OCI-LY1 (cell line): ENCODE data around the gene MAP3K7.

Experiments used
- H2AFZ ChIP-seq: fragments of 200-600 bp; sonication (generic), shearing (Covaris generic); 2 replicates; pipeline ENCODE4 v1.6.0; 2014; ENCODE audit warnings: antibody characterized with exemption, mild to moderate bottlenecking, low read length
- H3F3A ChIP-seq: fragments of 200-600 bp; sonication (generic), shearing (Covaris generic); 2 replicates; pipeline ENCODE4 v1.6.0; 2014; ENCODE audit warnings: mild to moderate bottlenecking, antibody characterized with exemption, low read length, moderate library complexity; ENCODE audit not compliant: insufficient read depth
- H3K27ac ChIP-seq: fragments of 200-600 bp; sonication (generic); 2 replicates; pipeline ENCODE4 v1.5.1; 2014; ENCODE audit warnings: low read length, mixed run types, mild to moderate bottlenecking, low read depth; ENCODE audit not compliant: poor library complexity, severe bottlenecking
- H3K27me3 ChIP-seq: fragments of 200-600 bp; sonication (generic); 2 replicates; pipeline ENCODE4 v1.6.0; 2014; ENCODE audit warnings: antibody characterized with exemption, mild to moderate bottlenecking, low read length, moderate library complexity; ENCODE audit not compliant: insufficient read depth
- H3K36me3 ChIP-seq: fragments of 200-600 bp; sonication (generic); 2 replicates; pipeline ENCODE4 v1.6.1; 2014; ENCODE audit warnings: mild to moderate bottlenecking, antibody characterized with exemption, low read length, moderate library complexity, mixed read lengths; ENCODE audit not compliant: insufficient read depth
- H3K4me1 ChIP-seq: fragments of 200-600 bp; sonication (generic); 2 replicates; pipeline ENCODE4 v1.5.1; 2014; ENCODE audit warnings: mild to moderate bottlenecking, low read length, moderate library complexity; ENCODE audit not compliant: insufficient read depth, severe bottlenecking
- H3K4me2 ChIP-seq: fragments of 200-600 bp; sonication (generic), shearing (Covaris generic); 2 replicates; pipeline ENCODE4 v1.6.1; 2014; ENCODE audit warnings: low read length
- H3K4me3 ChIP-seq: fragments of 200-600 bp; sonication (generic); 2 replicates; pipeline ENCODE4 v1.5.1; 2014; ENCODE audit warnings: low read length, low read depth, mild to moderate bottlenecking, mixed read lengths; ENCODE audit not compliant: poor library complexity, severe bottlenecking
- H3K79me2 ChIP-seq: fragments of 200-600 bp; shearing (Covaris generic); 2 replicates; pipeline ENCODE4 v1.6.1; 2016; ENCODE audit warnings: mixed run types, low read length, mixed read lengths; ENCODE audit not compliant: insufficient read depth
- H3K9ac ChIP-seq: fragments of 200-600 bp; sonication (generic), shearing (Covaris generic); 2 replicates; pipeline ENCODE4 v1.6.1; 2014; ENCODE audit warnings: mild to moderate bottlenecking, low read length, mixed read lengths
- H3K9me2 ChIP-seq: fragments of 200-600 bp; sonication (generic), shearing (Covaris generic); 2 replicates; pipeline ENCODE4 v1.6.1; 2014; ENCODE audit warnings: low read depth, mild to moderate bottlenecking, low read length, mixed read lengths
- H3K9me3 ChIP-seq: fragments of 200-600 bp; shearing (Covaris generic); 2 replicates; pipeline ENCODE4 v1.6.1; 2014; ENCODE audit warnings: low read length, mixed read lengths
- H4K20me1 ChIP-seq: fragments of 200-600 bp; sonication (generic), shearing (Covaris generic); 2 replicates; pipeline ENCODE4 v1.6.0; 2016; ENCODE audit warnings: mild to moderate bottlenecking, low read length; ENCODE audit not compliant: insufficient read depth
- EZH2 ChIP-seq: fragments of 200-600 bp; sonication (generic), shearing (Covaris generic); IDR thresholded peaks from 2 replicates; pipeline ENCODE4 v1.8.0; 2017; ENCODE audit warnings: borderline replicate concordance, mixed run types, mild to moderate bottlenecking, antibody characterized with exemption, low read length, moderate library complexity, mixed read lengths
- TF ChIP-seq, protein P1 (sequence below): fragments of 200-600 bp; sonication (generic), shearing (Covaris generic); IDR thresholded peaks from 2 replicates; pipeline ENCODE4 v1.5.1; 2017; ENCODE audit warnings: mild to moderate bottlenecking, antibody characterized with exemption, low read length, moderate library complexity, mixed read lengths

Gene MAP3K7

DNA sequence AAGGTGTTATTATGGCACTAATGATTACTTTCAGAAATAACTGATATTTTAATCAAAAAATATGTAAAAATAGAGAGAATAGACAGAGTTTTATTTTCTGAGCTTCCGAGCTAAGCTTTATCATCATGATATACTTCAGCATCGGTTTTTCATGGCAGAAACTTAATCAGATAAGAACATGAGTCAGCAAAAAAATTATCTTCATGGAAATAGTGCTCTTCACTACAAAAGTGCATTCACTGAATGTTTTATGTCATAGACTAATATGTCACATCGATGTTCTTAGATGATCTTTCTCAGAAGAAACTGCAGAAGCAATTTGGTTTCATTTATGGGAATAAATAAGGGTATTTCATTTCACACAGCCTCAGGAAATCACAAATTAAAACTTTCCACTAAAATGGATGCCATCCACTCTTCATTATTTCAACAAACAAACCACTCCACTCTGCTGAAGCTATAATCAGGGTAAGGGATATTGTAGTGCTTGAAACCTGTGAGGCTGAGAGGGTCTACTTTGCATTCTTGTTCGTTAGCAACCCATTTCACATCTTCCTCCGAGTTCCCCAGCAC, 10.2 kb upstream of the MAP3K7 start:
- Histone ChIP-seq H3K27ac (no peak overlapping the region), H3K9me2 (no peaks in the 10 kb centered on the region), H3K36me3 (no peaks in the 10 kb centered on the region), H3K27me3 (no peaks in the 10 kb centered on the region), H3K4me1 (no peaks in the 10 kb centered on the region), H3K9me3 (no peaks in the 10 kb centered on the region), H3K79me2 (no peaks in the 10 kb centered on the region), H2AFZ (no peak overlapping the region), H3F3A (no peaks in the 10 kb centered on the region), H3K9ac (no peak overlapping the region), H3K4me2 (no peak overlapping the region), H3K4me3 (no peak overlapping the region), H4K20me1 (no peaks in the 10 kb centered on the region)
- TF ChIP-seq EZH2, result no peak
- TF ChIP-seq, protein P1, sequence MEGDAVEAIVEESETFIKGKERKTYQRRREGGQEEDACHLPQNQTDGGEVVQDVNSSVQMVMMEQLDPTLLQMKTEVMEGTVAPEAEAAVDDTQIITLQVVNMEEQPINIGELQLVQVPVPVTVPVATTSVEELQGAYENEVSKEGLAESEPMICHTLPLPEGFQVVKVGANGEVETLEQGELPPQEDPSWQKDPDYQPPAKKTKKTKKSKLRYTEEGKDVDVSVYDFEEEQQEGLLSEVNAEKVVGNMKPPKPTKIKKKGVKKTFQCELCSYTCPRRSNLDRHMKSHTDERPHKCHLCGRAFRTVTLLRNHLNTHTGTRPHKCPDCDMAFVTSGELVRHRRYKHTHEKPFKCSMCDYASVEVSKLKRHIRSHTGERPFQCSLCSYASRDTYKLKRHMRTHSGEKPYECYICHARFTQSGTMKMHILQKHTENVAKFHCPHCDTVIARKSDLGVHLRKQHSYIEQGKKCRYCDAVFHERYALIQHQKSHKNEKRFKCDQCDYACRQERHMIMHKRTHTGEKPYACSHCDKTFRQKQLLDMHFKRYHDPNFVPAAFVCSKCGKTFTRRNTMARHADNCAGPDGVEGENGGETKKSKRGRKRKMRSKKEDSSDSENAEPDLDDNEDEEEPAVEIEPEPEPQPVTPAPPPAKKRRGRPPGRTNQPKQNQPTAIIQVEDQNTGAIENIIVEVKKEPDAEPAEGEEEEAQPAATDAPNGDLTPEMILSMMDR, result no peak

DNA sequence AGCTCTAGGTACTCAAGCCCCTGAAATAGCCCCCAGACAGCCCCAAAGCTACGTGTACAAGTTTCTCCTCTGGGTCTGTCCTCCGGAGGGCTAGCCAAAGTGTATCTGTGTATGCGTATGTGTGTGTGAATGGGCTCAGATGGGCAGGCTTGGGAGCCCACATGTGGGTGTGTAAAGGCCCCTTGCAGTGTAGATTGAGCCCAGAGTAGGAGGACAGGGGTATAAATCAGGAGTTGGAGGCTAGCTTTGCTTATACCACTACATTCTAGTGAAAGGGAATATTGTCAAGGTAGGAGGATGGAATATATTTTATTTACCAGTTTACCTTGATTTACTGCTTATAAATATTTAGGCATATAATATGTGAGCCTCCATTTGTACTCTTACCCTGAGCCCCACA, 9.0 kb upstream of the MAP3K7 start:
- Histone ChIP-seq H3K79me2 (no peaks in the 10 kb centered on the region), H3K9me3 (no peaks in the 10 kb centered on the region), H3K4me1 (no peaks in the 10 kb centered on the region), H3F3A (no peaks in the 10 kb centered on the region), H3K36me3 (no peaks in the 10 kb centered on the region), H3K4me2 (no peak overlapping the region), H3K9me2 (no peaks in the 10 kb centered on the region), H4K20me1 (no peaks in the 10 kb centered on the region), H3K27ac (no peak overlapping the region), H2AFZ (no peak overlapping the region), H3K27me3 (no peaks in the 10 kb centered on the region), H3K4me3 (no peak overlapping the region), H3K9ac (no peak overlapping the region)
- TF ChIP-seq, protein P1, result no peak
- no peak for TF ChIP-seq EZH2

DNA sequence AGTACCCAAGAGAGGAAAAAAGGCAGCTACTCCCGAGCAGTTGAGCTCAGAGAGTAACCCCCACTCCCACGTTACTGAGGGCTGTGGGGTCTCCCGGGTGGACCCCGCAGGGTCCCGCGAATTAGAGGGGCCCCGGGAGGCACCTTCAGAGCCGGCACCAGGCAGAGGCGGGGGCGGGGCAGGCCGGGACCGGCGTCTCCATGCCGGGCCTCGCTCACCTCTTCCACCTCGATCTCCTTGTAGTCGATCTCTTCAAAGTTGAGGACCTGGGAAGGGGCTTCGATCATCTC, 381 bp downstream of the MAP3K7 start:
- Histone ChIP-seq H3K27me3 (no peaks in the 10 kb centered on the region), H3K79me2 (peaks cover 48% of the 10 kb centered on the region), H4K20me1 (no peaks in the 10 kb centered on the region), H3K4me1 (peaks cover 39% of the 10 kb centered on the region), H2AFZ (no peak overlapping the region), H3K9me3 (no peaks in the 10 kb centered on the region), H3K9me2 (no peaks in the 10 kb centered on the region), H3K9ac (peak overlapping the region; percentile 89), H3F3A (no peaks in the 10 kb centered on the region), H3K4me2 (peak overlapping the region; percentile 94), H3K27ac (peak overlapping the region; percentile 86), H3K4me3 (peak overlapping the region; percentile 100), H3K36me3 (no peaks in the 10 kb centered on the region)
- TF ChIP-seq EZH2, result no peak
- TF ChIP-seq, protein P1, result no peak
